HG03439 (cell line): ENCODE data around the gene PRKG2.

Experiments used
- ATAC-seq: cut with Tn5 transposase; IDR thresholded peaks from one replicate; pipeline ENCODE4 v1.9.1; 2021; ENCODE audit warnings: mild to moderate bottlenecking, moderate library complexity; ENCODE audit not compliant: unreplicated experiment

PRKG2 gene

DNA sequence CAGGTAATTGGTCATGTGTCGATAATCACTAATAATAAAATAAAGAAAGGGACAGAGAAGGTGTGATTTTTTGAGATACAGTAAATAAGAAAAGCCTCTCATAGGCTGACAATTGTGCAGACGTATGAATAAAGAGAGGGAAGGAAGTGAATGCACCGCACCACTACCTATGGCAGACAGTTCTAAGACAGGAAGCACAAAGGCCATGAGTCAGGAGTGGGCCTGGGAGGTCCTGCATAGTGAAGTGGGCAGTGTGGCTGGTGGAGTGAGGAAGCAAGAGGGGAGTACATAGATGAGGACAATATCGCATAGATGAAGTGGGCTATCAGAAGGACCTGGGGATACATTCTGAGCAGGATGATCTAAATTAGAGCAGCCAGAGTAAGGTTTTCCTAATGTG lies 108.9 kb downstream of the PRKG2 start:
- no peak for ATAC-seq

DNA sequence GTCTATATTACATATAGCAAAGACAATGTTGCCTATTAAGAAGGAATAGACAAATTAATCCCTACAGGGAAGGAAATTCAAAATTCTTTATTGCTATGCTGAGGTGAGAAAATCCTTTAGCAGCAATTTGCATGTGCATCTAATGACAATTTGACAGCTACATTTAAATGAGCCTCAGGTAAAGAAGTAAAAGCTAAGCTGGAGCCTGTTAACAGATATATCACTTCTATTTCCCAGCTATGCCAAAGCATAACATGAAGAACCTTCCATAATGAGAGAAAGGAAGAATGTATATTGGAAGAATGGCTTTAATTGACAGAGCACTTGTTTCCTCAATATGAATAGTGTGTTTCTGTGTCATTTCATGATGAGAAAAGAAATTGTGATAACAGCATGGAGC lies 112.9 kb downstream of the PRKG2 start:
- no peak for ATAC-seq

DNA sequence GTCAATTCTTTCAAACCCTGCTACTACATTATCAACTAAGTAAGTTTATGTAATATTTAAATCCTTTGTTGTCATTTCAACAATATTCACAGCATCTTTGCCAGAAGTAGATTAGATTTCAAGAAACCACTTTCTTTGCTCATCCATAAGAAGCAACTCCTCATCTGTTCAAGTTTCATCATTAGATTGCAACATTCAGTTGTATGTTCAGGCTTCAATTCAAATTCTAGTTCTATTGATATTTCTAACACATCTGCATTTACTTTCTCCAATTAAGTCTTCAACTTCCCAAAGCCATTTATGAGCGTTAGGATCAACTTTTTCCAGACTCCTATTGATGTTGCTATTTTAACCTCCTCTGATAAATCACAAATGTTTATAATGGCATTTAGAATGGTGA lies 118.5 kb downstream of the PRKG2 start:
- ATAC-seq = no peak

DNA sequence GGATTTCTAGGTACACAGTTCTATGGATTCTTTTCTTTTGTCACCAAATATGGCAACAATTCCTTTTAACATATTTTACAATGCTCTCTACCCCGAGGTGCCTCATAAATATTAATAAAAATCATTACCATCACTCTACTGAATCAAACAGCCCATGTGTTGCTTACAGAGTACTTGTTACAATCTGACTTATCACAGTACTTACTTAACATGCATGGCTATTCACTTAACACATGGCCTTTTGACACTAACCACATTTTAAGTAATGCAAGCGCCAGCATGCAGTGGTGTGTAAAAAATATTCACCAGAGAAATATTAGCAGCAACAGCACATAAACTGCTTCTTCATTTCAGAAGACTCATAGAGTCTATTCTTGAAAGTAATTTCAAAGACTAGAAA lies 119.6 kb downstream of the PRKG2 start:
- ATAC-seq = no peak

DNA sequence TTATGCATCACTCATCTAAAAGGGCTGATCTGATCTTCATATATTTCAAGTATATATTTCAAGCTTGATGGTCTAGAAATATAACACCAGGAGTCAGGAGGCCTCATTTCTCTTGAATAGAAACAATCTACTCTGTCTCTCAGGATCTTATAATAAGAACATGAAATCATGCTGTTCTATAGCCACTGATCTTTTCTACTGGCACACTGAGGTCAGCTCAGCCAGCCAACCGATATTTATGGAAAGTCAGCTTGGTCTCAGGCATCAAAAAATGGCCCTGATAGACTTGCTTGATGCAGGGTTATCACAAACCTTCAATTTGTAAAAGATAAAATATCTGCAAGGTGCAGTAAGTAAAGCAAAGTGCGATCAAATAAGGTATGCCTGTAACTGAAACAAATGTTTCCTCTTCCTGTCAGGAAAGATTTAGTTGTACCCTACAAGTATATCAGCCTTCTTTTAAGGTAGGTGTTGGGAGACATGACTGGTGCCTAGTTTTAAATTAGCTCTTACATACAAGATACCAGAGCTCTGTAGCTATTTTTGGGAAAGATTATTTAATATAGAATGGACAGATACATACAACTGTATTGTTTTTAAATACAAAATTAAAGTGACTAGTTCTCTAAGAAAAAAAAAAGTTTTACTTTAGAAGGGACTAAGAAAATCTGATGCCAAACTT lies 121.2 kb downstream of the PRKG2 start:
- no peak for ATAC-seq

DNA sequence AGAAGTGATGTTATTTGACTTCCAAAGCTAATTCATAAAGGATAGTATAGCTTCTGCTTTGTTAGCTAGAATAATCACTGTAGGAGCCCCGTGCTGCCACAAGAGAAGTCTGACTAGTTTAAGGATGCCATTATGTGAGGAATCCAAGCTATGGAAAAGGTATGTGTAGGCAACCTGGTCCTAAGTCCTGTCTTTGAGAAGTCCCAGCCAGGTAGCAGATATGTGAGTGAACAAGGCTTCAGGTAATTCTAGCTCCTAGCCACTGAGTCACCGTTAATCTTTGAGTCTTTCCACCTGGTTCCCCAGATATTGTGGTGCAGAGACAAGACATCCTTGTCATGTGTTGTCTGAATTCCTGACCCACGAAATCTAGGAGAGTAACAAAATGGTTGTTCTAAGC lies 129.0 kb downstream of the PRKG2 start:
- ATAC-seq = no peak

DNA sequence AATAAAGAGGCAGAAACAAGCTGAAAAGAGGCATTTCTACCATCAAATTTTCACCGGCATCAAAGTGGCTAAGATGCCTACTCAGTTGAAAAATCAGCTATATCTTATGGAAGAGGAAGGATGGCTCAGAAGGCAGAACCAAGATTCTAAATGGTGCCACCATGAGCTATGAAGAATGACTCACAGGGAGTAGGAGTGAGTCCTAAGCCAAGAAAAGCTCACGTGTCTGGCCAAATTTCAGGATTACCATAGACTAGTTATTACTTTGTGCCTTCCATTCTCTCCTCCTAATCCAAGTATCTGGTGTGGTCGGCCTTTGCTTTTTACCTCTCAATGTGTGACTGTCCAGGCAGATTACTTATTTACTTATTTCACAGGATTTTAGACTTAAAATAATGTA lies 129.7 kb downstream of the PRKG2 start:
- no peak for ATAC-seq

DNA sequence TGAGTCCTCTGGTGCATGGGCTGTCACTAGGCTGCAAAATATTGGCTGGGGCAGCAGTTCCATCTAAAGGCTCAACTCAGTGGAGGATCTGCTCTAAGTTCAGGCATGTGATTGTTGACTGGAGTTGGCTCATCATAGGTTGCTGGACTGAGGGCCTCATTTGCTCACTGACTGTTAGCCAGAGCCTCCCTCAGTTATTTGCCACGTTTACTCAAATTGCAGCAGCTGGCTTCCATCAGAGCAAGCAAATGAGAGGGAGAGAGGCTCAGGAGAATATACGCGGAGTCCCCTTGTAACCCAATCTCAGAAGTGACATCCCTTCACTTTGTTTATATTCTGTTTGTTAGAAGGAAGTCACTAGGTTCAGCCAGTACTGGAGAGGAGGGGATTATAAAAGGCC lies 130.4 kb downstream of the PRKG2 start:
- ATAC-seq = no peak

DNA sequence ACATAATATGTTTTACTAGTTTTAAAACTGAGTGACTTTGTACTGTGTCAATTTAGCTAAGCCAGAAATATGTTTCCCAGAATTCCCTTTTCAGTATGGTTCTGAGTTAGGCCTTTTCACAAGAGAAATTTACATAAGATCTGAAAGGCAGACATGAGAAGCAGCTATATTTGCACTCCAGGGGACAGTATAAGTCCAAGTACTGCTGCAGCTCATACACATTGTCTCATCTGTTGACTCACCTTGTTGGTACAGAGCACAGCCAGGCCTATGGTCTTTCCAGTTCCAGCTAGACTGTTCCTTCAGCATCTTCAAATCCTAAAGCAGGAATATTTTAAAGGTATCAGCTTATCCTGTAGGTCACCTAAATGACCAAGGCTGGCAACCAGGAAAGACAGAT lies 131.0 kb downstream of the PRKG2 start:
- ATAC-seq = no peak

DNA sequence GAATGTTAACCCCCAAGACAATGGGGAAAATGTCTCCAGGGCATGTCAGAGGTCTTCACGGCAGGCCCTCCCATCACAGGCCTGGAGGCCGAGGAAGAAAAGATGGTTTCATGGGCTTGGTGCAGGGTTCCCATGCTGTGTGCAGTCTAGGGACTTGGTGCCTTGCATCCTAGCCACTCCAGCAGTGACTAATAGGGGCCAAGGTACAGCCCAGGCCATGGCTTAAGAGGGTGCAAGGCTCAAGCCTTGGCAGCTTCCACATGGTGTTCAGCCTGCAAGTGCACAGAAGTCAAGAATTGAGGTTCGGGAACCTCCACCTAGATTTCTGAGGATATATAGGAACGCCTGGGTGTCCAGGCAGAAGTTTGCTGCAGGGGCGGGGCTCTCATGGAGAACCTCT lies 133.9 kb downstream of the PRKG2 start:
- no peak for ATAC-seq

DNA sequence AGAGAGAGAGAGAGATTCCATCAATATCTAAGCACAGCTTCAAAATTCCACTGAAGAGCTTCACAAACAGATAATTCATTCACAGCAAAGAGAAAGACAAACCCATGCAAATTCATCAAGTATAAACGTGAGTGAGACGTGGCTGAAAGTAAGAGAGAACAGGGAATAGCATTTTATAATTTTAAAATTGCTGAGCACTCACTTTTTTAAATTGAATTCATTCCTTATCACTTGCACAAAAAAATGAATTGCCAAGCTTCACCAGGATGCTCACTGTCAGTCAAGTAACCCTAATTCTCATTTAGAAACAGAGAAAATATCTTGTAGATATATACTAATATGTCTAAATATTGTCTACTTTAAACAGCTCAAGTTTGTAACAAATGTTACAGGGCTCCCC lies 144.0 kb downstream of the PRKG2 start:
- no peak for ATAC-seq

DNA sequence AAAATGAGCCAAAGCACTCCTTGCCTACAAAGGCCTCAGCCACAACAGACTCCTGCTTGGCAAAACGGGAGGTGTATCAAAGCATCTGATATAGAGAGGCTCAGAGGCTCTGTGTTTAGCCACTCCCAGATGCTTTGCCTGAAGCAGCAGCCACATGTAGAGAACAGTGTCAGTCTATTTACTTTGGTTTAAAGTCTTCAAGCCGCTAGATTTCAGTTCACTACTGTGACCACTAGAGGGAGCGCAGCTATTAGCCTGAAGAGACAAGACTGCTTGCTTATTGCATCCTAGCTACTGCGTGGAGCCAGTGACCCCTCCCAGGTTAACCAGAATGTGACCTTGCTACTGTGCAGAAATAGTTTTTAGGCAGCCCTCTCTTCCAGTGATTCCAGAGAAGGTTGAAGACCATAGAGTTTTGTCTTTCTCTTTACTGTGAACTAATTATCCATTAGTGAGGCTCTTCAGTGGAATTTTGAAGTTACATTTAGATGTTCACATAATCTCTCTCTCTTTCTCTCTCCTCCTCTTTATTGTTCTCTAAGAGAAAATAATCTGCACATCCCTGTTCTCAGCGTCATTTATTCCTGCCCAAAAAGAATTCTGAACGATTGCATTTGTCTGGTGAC lies 145.2 kb downstream of the PRKG2 start:
- peak; percentile 98 for ATAC-seq

DNA sequence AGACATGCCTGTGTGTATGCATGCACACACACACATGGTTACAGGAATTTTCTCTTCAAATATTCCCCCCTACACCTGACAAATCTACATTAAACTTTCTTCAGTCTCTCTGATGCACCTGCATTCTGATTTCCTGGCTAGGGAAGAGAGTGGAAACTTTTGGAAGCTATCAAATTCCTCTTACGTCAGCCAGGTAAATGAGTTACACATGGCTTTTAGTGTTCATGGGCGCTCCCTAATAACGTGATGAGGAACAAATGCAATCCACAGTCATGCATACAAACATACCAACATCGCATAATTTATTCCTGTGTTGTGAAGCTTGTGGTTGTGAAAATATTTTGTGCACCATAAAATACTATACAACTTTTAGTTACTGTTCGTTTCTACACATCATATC lies 149.6 kb downstream of the PRKG2 start:
- no peak for ATAC-seq

DNA sequence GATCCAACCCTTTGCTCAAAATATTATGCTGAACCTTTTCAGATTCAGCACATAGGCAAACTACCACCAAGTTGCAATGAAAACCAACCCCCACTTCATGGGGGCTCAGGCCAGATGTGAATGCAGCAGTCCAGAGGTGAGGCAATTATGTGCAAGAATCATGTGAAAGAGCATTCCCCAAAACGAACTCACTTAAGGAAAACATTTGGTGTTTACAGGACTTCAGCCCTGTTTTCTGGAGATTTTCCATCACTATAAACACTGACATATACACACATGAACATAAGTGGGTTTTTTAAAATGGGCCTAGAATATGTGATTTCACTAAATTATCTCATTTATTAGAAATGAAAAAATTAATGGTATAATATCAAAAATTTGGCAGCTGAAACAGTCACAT lies 153.0 kb downstream of the PRKG2 start:
- no peak for ATAC-seq

DNA sequence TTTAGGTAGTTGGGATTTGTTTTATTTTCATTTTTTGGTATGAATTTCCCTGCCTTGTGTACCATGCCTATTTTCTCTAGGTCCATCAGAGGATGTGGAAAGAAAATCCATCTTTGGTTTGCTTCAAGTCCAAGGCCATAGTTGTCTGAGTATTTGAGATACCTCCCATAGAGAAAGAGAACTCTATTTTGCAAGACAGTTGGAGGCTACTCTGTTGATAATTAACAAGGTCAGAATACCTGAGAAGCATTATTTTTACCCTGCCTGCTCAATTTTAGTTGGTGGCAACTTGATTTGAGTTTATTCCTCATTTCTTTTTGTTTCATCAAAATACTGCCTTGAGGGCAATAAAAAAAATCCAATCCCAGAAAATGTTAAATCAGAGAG lies 153.7 kb downstream of the PRKG2 start:
- ATAC-seq = no peak

DNA sequence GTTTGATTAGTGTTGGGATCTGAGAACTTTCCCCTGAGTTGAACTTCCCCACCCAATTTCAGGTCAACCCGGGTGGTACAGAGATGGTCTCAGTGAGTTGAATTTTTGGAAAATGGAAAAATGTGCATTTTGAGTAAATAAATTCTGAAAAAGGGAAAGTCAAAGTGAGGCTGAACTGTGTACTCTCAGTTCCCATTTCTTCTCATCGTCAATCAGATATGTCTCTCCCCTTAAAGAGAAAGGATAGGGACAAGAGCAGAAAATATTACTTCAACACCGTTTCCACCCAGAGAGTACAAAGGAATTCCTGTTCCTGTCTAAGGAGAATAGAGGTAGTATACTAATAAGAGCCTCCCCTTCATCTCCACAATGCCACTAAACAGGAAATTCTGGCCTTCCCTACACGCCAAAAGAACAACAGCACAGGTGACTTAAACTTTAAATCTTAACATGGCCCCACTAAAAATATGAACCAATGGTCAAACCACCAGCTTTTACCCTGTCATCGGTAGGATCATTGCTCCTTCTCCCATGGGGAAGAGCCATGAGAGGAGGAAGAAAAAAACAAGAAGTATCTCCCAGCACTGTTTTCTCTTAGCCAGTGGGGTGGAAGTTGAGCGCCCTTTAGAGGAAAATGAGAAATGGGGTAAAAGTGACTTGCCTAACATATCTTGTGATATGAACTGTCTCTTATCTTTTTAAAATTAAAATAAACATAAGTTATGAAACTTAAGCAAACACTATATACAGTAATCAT lies 154.3 kb downstream of the PRKG2 start:
- ATAC-seq = no peak

DNA sequence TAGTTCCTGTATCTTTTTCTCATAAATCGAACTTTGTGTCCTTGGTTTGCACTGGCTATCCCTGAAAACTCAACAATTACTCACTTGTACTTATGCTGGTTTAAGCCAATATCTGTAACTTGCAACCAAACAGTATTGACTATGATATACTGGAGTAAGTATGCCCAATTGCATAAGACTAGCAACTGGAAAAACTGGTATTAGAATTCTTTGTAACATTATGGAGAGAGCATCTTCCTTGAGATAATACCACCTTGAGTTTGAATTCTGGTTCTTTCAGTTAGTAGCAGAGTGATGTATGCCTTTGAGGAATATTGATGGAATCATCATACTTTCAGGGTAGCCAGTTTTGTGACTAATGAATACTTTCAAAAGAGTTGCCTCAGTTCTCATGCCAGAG lies 156.4 kb downstream of the PRKG2 start:
- ATAC-seq = no peak

DNA sequence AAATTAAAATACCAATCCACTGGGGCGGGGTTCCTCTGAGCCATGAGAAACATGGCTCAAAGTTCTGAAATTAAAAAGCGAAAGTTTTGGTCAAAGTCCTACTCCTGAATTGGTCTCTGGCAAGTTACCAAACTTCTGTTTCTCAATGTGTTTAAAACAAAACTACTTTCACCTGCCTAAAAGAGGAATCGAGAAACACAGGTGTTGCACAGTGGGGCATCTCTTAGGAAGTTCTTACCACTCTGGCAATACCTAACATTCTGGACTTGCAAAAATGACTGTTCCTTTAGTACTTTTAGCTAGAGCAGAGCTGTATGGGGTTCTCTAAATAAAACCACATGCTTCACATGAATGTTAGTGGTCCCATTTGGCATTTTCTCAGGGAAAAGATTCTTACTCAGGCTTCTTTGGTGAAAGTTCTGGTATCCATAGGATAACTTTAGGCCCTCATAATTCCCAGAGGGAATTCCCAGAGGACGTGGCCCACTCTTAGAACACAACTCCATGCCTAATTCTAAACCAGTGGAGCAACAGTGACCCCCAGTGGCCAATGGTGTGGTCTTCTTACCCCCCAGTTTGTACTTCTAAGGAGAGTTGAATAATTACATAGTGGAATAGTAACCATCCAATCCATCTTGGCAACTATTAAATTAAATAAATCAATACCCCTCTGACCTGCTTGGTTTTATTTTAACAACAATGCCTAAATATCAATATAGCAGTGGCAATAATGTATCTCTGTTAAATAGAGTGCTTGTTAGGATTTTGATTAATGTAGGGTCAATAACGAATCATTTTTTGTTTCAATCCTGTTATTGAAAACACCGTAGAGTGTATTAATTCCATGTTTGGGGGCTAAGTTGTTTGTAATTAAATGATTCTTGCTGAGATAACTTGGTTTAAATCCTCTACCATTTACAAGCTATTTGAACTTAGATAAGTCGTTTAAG lies 162.6 kb downstream of the PRKG2 start:
- peak; percentile 83 for ATAC-seq

DNA sequence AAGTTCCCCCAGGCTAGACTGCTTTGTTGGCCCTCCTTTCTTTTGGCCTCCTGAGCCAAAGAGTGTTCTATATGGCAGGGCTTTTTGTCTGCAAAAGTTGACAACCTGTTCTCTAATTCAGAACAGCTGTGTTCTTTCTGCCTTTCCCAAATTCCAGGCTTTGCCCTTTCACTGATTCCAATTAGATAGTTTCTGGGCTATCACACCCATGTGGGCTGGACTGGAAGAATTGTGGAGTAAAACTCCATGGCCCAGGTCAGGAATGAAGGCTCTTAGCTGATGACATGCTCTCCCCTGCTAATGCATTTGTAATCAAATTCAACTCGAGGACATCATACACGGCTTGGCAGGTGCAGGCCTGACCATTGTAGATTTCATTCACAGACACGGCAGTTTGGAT lies 165.1 kb downstream of the PRKG2 start:
- no peak for ATAC-seq

DNA sequence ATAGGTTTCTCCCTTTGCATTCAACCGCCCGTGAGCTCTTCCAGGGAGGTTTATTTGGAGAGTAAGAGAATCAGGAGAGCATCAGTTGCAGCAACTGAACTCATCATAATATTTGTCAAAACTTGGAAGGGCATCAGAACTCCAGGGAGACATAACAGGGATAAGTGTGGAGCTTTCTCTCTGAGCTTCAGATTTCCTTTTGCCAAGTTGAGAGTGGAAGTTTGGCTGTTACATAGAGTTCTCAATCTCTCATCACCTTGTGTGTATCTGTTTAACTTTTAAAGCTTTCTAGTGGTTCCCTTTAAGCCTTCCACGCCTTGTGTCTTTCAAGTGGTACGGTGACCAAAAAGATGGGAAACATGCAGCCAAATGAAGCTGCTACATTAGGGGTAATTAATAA lies 165.7 kb downstream of the PRKG2 start:
- ATAC-seq = no peak
